GM12874 (cell line): ENCODE measurements around the gene LRRC4C.

Experiments
- TF ChIP-seq, protein P1 (sequence below): IDR thresholded peaks from 2 replicates; pipeline ENCODE4 v1.5.1; 2011; ENCODE audit warnings: low read depth, mild to moderate bottlenecking, control low read depth, low read length, moderate library complexity; ENCODE audit not compliant: insufficient read depth

The LRRC4C gene

DNA sequence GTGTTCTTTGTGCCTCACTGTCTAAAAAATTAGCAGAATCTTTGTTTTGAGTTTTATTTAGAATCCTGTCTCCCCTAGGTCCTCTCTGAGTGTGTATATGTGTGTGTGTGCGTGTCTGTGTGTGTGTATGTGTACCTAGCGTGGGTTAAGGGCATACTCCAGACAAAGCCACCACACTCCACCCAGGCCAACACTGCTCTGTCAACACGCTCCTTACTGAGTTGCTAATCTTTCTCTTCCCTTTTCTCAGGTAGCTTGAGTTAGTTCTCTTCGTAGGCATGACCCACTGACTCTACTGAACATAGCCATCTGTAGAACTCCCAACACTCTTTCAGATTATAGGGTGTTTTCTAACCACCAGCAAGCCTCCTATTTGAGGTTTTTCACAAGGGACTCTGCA lies 131.1 kb downstream of the LRRC4C start:
- TF ChIP-seq, protein P1, sequence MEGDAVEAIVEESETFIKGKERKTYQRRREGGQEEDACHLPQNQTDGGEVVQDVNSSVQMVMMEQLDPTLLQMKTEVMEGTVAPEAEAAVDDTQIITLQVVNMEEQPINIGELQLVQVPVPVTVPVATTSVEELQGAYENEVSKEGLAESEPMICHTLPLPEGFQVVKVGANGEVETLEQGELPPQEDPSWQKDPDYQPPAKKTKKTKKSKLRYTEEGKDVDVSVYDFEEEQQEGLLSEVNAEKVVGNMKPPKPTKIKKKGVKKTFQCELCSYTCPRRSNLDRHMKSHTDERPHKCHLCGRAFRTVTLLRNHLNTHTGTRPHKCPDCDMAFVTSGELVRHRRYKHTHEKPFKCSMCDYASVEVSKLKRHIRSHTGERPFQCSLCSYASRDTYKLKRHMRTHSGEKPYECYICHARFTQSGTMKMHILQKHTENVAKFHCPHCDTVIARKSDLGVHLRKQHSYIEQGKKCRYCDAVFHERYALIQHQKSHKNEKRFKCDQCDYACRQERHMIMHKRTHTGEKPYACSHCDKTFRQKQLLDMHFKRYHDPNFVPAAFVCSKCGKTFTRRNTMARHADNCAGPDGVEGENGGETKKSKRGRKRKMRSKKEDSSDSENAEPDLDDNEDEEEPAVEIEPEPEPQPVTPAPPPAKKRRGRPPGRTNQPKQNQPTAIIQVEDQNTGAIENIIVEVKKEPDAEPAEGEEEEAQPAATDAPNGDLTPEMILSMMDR: no peak

DNA sequence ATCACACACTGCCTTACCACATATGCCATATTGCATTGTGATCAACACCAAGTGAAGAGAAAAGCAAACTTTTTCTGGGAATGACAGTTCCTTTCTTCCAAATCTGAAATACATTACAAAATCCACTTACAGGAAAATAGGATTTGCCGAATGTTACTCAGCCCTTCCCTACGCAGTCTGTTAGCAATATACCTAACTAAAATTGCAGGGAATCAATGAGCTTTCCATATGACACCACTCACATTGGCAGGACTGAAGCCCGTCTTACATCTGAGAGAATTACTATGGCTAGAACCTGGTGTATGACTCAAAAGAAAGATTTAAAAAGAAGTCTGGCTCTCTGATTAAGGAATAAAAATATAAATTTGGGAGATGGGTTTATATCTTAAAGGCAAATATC lies 136.0 kb downstream of the LRRC4C start:
- TF ChIP-seq, protein P1: no peak

DNA sequence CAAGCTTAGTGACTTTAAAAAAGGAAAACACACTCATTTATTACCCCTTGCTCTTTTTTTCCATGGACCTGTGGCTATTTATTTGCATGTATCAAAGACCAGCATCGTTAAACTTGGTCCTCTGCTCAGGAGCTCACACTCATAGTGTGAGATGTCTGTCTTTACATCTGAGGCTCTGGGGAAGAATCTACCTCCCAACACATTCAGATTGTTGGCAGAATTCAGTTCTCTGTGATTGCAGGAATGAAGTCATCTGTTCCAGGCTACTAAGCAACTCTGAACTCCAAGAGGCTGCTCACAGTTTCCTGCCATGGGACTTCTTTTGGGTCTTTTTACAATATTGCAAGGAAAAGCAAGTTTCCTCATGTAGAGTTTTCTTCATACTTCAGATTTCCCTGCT lies 138.8 kb downstream of the LRRC4C start:
- TF ChIP-seq, protein P1: no peak

DNA sequence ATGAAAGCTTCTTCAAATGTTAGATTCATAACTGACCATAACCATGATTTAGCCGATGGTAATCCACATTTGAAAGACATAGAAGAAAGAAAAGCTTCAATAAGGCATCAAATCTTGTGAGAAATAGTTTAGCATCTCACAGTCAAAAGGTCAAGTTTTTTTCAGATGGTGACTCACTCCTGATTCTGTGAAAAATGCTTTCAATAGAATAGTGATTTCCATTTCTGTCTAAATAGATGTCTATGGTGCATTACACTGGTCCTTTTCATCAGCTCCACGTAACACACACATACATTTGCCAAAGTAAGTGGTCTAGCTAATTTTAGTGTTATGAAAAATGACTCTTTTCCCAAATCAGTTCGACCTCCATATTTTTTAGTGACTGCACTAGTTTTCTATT lies 139.2 kb downstream of the LRRC4C start:
- TF ChIP-seq, protein P1: no peak

DNA sequence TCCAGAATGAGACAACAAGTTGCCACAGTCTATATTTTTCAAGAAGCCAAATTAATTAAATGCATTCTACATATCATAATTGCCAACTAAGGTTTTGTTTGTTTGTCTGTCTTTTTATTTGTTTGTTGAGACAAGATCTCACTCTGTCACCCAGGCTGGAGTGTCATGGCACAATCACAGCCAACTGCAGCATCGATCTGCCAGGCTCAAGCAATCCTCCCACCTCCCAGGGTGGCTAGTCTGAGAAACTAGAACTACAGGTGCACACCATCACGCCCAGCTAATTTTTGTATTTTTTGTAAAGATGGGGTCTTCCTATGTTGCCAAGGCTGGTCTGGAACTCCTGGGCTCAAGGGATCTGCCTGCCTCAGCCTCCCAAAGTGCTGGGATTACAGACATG lies 140.0 kb downstream of the LRRC4C start:
- TF ChIP-seq, protein P1: no peak

DNA sequence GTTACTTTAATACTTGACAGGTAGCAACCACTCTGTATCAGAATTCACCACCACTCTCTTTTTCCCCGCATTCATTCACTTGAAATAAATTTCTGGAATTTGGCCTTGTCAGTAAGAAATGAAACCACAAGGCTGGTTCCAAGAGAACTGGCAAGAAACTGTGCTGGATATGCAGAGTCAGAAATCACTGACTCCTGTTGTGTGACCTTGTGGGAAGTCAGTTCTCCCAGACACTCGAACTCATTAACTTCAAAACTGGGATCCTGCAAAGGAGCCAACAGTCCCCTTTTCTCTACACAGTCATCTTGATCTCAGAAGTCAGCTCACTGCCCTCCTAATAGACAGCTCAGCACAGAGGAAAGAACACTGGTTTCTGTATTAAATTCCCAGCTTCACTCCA lies 142.7 kb downstream of the LRRC4C start:
- TF ChIP-seq, protein P1: no peak

DNA sequence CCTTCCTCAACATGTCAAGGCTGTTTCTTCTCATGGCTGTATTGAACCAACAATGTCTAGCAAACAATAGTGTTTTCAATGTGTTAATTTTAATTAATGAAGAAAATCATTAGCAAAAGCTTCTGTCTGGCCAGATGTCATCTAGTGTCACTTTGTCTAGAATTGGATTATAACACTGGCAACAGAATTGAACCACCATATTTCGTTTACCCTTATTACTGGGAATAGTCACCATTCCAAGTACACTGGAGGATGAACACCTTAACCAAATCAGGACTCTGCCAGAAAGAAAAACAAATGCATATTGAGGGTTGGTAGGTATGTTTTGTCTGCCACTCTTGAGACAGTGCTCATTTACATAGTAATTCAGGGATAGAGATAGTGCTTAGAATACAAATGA lies 146.2 kb downstream of the LRRC4C start:
- TF ChIP-seq, protein P1: no peak

DNA sequence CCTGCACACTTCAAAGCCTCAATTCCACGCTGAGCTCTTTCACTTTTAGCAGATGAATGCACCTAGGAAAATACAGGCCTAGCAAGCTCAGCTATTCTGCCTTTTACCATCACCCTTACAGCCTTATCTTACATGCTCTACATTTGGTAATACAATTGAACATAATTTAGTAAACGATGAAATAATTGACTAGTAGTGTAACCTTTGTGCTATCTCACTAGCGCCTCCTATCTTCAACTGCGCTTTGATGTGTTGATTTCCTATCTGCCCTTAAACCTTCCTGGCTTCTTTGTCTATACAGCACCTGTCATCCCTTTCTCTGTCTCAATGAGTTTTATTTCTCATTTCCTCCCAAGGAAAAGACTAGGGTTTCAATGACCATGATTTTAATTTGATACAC lies 149.7 kb downstream of the LRRC4C start:
- TF ChIP-seq, protein P1: peak; percentile 12; the same call in 1 of the 2 replicates
